Stomach (tissue), 4 donors: Measurements from ENCODE around the gene DEPDC5.

ENCODE experiments used
- EP300 ChIP-seq: sonication (generic); formaldehyde crosslinking; IDR thresholded peaks from one replicate; pipeline ENCODE4 v1.6.1; 2017; ENCODE audit warnings: antibody characterized with exemption
- POLR2A ChIP-seq, 4 donors: fragments of 450-650 bp; IDR thresholded peaks; one replicate each; pipeline ENCODE4 v1.6.1; 2016; ENCODE audit warnings: antibody characterized with exemption in 4 of 4, control low read depth in 2 of 4, mild to moderate bottlenecking in 1 of 4, moderate library complexity in 1 of 4
- POLR2AphosphoS5 ChIP-seq, 3 donors: sonication (generic); formaldehyde crosslinking; IDR thresholded peaks; one replicate each; pipeline ENCODE4 v1.6.1; 2016; ENCODE audit warnings: antibody characterized with exemption in 3 of 3
- TF ChIP-seq, protein P1 (sequence below), 7 experiments: fragments of 450-650 bp in 4 of 7; fragments of 200-600 bp in 3 of 7; sonication (generic) in 3 of 7; IDR thresholded peaks; one replicate each; pipeline ENCODE4 v1.5.1; 2016 to 2019; ENCODE audit warnings: antibody characterized with exemption in 7 of 7, control low read depth in 2 of 7, mild to moderate bottlenecking in 1 of 7

DNA sequence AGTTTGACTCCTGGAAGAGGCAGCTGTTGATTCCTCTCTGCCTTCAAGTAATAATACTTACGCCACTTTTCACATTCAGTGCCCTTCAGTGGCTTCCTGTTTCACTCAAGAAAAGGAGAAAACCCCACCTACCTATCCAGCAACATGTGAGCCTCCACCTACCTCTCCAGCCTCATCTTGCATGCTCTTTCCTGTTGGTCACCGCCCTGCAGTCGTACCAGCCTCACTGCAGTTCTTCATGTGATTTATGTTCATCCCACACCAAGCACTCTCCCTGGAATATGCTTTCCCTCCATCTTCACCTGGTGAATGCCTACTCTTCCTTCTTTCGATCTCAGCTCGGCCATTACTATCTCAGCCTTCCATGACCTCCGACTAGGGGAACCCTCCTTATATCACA is 168.7 kb downstream of the DEPDC5 start:
- TF ChIP-seq, protein P1, sequence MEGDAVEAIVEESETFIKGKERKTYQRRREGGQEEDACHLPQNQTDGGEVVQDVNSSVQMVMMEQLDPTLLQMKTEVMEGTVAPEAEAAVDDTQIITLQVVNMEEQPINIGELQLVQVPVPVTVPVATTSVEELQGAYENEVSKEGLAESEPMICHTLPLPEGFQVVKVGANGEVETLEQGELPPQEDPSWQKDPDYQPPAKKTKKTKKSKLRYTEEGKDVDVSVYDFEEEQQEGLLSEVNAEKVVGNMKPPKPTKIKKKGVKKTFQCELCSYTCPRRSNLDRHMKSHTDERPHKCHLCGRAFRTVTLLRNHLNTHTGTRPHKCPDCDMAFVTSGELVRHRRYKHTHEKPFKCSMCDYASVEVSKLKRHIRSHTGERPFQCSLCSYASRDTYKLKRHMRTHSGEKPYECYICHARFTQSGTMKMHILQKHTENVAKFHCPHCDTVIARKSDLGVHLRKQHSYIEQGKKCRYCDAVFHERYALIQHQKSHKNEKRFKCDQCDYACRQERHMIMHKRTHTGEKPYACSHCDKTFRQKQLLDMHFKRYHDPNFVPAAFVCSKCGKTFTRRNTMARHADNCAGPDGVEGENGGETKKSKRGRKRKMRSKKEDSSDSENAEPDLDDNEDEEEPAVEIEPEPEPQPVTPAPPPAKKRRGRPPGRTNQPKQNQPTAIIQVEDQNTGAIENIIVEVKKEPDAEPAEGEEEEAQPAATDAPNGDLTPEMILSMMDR (IDR thresholded peaks at IDR 0.05), result no peak
- TF ChIP-seq POLR2A (IDR thresholded peaks at IDR 0.05) (no peak), EP300 (no peak), POLR2AphosphoS5 (IDR thresholded peaks at IDR 0.05) (no peak)
